ENCODE measurements around the gene C20orf204. TPM values are rescaled to one million over a fixed set of nuclear protein-coding genes. Genes with fewer than 3 reads are reported as not detected.

C20orf204 gene
- polyA plus RNA-seq, 1 donor = 0.95 TPM

DNA sequence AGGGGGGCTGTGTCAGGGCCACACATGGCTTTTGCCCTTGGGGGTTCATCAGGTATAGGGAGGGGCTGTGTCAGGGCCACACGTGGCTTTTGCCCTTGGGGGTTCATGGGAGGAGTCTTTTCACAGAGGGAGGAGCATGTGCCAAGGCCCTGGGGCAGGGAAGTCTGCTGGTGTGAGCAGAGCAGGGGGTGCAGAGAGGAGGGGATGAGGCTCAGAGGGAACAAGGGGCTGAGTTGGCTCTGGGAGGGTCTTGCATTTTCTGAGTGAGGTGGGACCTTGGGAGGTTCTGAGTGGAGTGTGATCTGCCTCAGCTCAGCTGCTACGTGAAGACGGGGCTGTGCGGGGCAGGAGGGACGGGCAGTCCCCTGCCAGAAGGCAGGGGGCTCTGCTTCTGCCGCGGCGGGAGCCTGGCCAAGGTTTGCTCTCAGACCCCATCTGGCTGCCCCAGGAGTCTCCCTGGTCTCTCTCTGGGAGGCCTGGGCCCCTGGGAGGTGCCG lies 19.5 kb downstream of the C20orf204 start:
- no peak for DNase-seq

- no peak for DNase-seq
Observed at GRCh38 chr20:64055893-64056638, 20.1 kb downstream of the C20orf204 start.

DNA sequence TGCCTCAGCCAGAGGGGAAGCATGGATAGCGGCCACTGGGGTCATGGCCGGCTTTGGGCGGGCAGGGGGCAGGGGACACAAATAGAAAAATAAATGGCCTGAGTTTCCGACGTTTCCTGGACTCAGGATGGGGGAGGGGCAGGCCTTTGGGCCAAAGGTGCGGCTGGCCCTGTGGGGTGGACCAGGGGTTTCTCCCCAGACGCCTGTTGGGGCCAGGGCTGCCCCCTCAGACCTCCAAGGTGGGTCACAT lies 20.6 kb downstream of the C20orf204 start:
- no peak for DNase-seq

GRCh38 chr20:64056889-64057627 lies 21.1 kb downstream of the C20orf204 start:
- no peak for DNase-seq

- peak; percentile 74 for DNase-seq
Observed at GRCh38 chr20:64057628-64058498, 21.9 kb downstream of the C20orf204 start.

DNA sequence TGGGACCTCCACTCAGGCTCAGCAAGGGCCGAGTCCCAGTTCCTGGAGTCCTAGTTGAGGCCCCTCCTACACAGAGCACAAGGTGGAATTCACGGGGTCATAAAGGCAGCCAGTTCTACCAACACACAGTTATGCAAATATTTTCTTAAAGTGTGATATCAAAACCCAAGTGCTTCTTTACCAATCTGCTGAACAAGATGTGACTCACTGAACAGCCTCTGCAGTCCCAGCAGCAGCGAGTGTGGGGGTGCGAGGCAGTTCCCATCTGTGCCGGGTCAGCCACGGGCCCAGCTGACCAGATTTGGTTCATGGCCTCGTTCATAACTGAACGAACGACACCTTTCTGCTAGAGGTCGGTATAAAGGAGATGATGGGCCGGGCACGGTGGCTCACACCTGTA lies 22.6 kb downstream of the C20orf204 start:
- no peak for DNase-seq

DNA sequence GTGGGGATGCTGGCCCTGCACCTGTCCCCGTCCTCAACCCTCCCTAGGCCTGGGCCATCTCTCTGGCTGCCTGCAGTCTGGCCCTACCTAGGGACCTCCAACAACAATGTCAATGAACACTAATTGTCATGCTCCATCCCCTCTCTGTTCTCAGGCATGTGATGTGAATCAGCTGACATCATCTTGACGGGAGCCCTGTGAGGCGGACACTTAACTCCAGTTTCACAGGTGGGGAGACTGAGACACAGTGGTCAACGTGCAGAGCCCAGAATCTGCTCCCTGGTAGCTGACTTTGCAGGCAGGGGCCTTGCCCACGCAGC lies 26.3 kb downstream of the C20orf204 start:
- DNase-seq = no peak

GRCh38 chr20:64062596-64063388 lies 26.8 kb downstream of the C20orf204 start, which contains the start of gene TCEA2:
Gene TCEA2, plus strand, starts transcription at chr20:64063198. Its CDS starts 115 bp downstream, at chr20:64063313.
- DNase-seq = peak; percentile 97

DNA sequence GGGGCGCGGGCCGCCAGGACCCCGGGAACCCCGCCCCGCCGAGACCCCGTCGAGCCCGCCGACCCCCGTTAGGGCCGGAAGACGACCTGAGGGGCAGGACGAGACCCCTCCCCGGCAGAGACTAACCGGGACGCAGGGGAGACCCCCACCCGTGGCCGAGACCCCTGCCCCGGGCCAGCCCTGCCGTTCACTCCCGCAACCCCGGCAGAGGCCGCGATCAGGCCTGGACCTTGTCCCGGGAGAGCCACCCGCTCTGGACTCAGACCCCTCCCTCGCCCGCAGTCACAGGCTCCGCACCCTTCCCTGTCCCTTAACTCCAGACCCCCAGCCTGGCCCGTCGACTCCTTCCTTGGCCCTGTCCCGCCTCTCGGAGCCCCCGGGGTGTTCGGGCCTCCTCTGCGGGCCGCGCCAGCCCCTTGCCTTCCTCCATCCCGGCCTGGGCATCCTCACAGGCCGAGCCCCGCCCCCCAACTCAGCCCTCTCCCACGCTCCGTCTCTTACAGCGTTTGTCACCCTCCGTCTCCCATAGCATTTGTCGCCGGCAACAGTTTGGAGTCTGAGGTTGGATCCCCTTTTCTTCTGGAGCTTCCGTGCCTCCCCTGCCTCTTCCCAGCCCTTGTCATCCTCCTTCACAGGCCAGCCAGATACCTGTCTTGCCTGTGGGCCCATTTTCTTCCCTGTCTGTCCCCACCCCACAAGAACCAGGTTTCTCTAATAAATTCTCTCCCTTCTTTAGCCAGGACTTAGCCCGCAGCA lies 27.6 kb downstream of the C20orf204 start:
- no peak for DNase-seq

DNA sequence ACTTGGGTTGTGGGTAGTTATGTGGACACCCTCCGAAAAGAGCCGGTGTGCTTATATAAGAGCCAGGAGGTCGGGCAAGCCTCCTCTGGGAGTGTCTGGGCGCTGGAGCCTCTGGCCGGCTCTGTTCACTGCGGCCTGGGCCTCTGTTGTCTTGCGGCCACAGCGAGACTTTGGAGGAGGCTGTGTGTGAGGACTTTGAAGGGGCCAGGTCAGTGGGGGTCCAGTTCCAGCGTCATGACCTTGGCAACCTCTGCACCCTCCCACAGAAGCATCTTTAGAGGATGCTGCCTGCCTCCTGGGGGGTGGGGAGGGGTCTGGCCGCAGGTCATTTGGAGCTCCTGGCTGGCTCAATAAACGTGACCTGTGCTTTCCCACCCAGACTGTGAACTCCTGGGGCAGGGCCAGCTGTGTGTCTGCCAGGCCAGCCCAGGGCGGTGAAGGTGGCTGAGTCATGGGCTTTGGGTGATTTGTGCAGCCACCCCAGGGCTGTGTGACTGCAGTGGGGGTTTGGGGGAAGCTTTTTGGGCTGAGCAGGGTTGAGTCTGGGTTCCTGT lies 28.2 kb downstream of the C20orf204 start:
- DNase-seq = no peak

- DNase-seq = no peak
Observed at GRCh38 chr20:64065062-64065973, 29.3 kb downstream of the C20orf204 start.

DNA sequence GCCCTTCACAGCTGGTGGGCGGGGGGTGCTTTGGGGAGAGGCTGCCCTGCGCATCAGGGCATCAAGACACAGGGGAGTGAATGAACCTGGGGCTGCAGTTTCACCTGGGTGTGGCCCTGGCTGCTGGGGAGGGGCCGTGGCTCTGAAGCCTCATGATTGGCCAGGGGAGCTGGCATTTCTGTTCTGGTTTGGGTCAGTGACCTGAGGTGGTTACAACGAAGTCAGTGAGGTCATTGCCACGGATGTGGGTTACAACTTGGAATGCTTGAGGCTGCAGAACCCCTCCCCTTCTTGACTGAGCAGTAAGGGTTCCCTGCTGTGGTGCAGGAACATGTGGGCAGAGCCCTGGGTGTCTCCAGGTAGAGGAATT lies 30.0 kb downstream of the C20orf204 start:
- DNase-seq = no peak

- DNase-seq = no peak
Observed at GRCh38 chr20:64067005-64067632, 31.1 kb downstream of the C20orf204 start.

DNA sequence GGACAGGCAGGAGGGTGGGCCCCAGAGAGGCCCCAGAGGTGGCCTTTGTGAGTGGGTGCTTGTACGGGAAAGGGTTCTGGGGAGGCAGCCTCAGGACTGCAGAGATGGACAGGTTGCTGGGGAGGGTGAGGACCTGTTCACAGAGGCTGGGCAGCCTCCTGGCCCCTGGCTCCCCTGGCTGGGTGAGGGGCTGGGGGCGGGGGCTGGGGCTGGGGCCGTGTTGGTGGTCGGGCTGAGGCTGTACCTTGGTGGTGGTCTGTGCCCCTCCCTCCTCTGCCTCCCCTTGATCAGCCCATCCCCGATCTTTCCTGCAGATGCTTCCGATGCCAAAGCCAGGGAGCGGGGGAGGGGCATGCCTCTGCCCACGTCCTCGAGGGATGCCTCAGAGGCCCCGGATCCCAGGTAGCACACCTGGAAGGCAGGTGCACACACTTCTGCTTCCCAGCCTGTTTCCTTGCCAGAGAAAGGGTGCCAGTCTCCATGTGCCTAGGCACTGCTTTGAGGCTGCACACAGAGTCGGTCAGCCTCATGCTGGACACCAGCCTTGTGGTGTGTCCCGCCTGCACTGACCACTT lies 31.8 kb downstream of the C20orf204 start:
- DNase-seq = no peak

DNA sequence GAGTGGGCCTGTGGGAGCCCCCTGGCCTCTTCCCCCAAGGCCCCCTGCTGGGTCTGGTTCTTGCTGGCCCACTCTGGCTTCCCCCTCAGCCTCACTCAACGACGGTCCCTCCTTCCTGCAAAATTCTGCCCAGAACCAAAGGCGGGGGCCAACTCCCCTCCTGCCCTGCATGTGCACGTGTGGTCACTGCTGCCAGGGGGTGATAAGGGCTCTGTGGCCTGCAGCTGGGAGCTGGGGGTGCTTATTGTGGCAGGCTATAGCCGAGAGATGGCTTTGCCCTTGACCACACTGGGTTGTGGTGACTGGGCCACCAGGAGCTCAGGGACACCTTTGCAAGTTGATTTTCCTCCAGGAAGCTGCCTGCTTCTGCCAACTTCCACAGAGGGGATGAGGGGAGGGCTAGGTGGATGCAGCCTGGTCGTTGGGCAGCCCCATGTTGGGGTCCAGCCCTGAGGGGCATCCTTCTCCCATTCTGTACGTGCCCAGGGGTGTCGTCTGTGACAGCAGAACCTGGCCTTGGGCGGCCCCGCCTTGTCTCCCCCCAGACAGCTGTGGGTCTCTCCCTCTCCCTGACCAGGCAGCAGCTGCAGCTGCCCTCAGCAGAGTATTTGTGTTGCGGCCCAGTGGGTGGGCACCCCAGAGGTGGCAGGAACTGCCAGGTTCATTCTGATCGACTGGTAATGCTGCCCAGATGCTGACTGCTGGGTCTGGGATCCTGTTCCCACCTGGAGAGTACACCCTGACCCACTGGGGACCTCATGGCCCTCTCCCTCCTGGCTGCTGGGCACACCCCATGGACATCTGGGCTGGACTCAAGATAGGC lies 32.6 kb downstream of the C20orf204 start:
- no peak for DNase-seq

DNA sequence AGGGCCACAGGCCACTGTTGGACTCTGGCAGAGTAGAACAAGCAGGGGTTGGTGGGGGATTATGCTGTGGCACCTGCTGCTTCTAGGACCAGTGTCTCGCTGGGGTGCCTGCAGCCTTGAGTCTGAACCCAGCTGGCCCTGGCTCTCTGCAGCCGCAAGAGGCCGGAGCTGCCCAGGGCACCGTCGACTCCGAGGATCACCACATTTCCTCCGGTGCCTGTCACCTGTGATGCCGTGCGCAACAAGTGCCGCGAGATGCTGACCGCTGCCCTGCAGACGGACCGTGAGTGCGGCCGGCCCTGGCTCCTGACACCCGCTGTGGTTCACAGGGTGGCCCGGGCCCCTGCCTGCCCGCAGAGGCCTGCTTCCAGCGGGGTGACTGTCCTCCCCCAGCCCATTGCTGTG lies 33.2 kb downstream of the C20orf204 start:
- DNase-seq = no peak

DNA sequence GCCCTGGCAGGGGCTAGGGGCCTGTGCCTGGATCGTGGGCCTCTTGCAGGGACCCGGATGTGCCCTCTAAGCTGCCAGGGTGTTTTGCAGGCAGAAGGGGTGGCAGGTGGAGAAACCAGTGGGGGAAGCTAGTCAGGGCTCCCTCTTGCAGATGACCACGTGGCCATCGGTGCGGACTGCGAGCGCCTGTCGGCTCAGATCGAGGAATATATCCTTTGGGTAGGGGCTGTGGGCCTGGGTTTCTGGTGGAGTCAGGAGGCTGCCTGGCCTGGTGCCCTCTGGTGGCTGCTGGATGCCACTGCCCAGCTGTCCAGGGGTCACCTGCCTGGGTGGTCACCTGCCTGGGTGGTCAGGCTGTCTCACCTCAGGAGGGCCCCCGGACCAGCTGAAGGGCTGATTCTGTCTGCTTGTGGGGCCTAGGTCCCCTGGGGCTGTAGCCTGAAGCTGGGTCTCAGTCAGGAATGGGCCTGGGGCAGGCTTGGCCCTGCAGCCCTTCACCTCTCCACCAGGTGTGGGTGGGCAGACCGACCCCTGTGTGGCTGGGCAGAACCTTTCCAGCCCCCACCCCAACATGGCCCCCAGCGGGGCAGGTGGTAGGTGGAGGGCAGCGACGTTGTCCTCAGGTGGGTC lies 33.7 kb downstream of the C20orf204 start:
- DNase-seq = no peak

All from left kidney (tissue), 2 donors.